HEK293 (cell line): Measurements from ENCODE around the gene GEN1.

ENCODE experiments used
- CTCF ChIA-PET: fragments of 350-600 bp; formaldehyde crosslinking; extraction: SDS; loops from one replicate; lab custom pipeline; 2021; ENCODE audit warnings: antibody characterized with exemption; lab: Yijun Ruan, JAX
- POLR2A ChIA-PET: fragments of 300-600 bp; formaldehyde crosslinking; extraction: SDS; loops from one replicate; lab custom pipeline; 2020; ENCODE audit warnings: antibody characterized with exemption, inconsistent platforms; lab: Yijun Ruan, JAX
- H3K27ac ChIP-seq: fragments of 200-500 bp; sonication (Bioruptor generic); 2 replicates; pipeline ENCODE4 v1.5.1; 2014; ENCODE audit warnings: low read depth, low read length, control low read depth, inconsistent platforms; ENCODE audit errors: extremely low read depth
- H3K36me3 ChIP-seq, 2 experiments: fragments of 200-500 bp in 1 of 2; sonication (Bioruptor generic) in 1 of 2; 1 replicate in 1 of 2; 2 replicates in 1 of 2; pipeline ENCODE4 v1.5.1; 2014 to 2017; ENCODE audit warnings: inconsistent platforms in 2 of 2, low read length in 2 of 2; ENCODE audit not compliant: control insufficient read depth in 2 of 2, insufficient read depth in 1 of 2
- H3K4me1 ChIP-seq: fragments of 200-500 bp; sonication (Bioruptor generic); 2 replicates; pipeline ENCODE4 v1.5.1; 2014; ENCODE audit warnings: mild to moderate bottlenecking, low read length, inconsistent platforms; ENCODE audit not compliant: control insufficient read depth, insufficient read depth
- H3K4me3 ChIP-seq: 2 replicates; pipeline ENCODE4 v1.5.1; 2011; ENCODE audit warnings: low read depth, mild to moderate bottlenecking, control low read depth, low read length, moderate library complexity
- H3K9me3 ChIP-seq: fragments of 200-500 bp; sonication (Bioruptor generic); 2 replicates; pipeline ENCODE4 v1.5.1; 2014; ENCODE audit warnings: low read depth, low read length, inconsistent platforms; ENCODE audit not compliant: control insufficient read depth, insufficient read depth
- HIC1 ChIP-seq: fragments of 450-650 bp; formaldehyde crosslinking; IDR thresholded peaks from 2 replicates; pipeline ENCODE4 v1.5.1; 2016; ENCODE audit warnings: missing biosample characterization, missing genetic modification characterization
- KLF1 ChIP-seq: fragments of 450-650 bp; formaldehyde crosslinking; IDR thresholded peaks from 2 replicates; pipeline ENCODE4 v1.5.1; 2016; ENCODE audit warnings: missing biosample characterization, missing genetic modification characterization
- WT1 ChIP-seq: fragments of 450-650 bp; formaldehyde crosslinking; IDR thresholded peaks from 2 replicates; pipeline ENCODE4 v1.5.1; 2016; ENCODE audit warnings: missing biosample characterization, missing genetic modification characterization
- ZBTB1 ChIP-seq: fragments of 450-650 bp; formaldehyde crosslinking; IDR thresholded peaks from 2 replicates; pipeline ENCODE4 v1.5.1; 2016; ENCODE audit warnings: missing biosample characterization, missing genetic modification characterization
- ZBTB48 ChIP-seq: fragments of 450-650 bp; formaldehyde crosslinking; IDR thresholded peaks from 2 replicates; pipeline ENCODE4 v1.5.1; 2016; ENCODE audit warnings: missing biosample characterization, missing genetic modification characterization
- ZNF140 ChIP-seq: fragments of 450-650 bp; formaldehyde crosslinking; IDR thresholded peaks from 2 replicates; pipeline ENCODE4 v1.5.1; 2016; ENCODE audit warnings: missing biosample characterization, missing genetic modification characterization
- ZNF184 ChIP-seq: fragments of 450-650 bp; IDR thresholded peaks from 2 replicates; pipeline ENCODE4 v1.5.1; 2018; ENCODE audit warnings: missing biosample characterization, mild to moderate bottlenecking, missing genetic modification characterization
- ZNF19 ChIP-seq: fragments of 450-650 bp; formaldehyde crosslinking; IDR thresholded peaks from 2 replicates; pipeline ENCODE4; 2016; ENCODE audit warnings: missing biosample characterization, missing genetic modification characterization, low read depth
- ZNF248 ChIP-seq: fragments of 450-650 bp; formaldehyde crosslinking; IDR thresholded peaks from 2 replicates; pipeline ENCODE4 v1.5.1; 2017; ENCODE audit warnings: missing biosample characterization, missing genetic modification characterization
- ZNF292 ChIP-seq: fragments of 450-650 bp; formaldehyde crosslinking; IDR thresholded peaks from 2 replicates; pipeline ENCODE4 v1.5.1; 2016; ENCODE audit warnings: low read depth, missing biosample characterization, missing genetic modification characterization, borderline replicate concordance
- ZNF350 ChIP-seq: fragments of 450-650 bp; formaldehyde crosslinking; IDR thresholded peaks from 2 replicates; pipeline ENCODE4 v1.5.0; 2017; ENCODE audit warnings: missing biosample characterization, mild to moderate bottlenecking, missing genetic modification characterization
- ZNF366 ChIP-seq: fragments of 450-650 bp; formaldehyde crosslinking; conservative IDR thresholded peaks from 2 replicates; pipeline ENCODE4 v1.5.1; 2016; ENCODE audit warnings: missing biosample characterization, missing genetic modification characterization
- ZNF404 ChIP-seq: fragments of 450-650 bp; formaldehyde crosslinking; IDR thresholded peaks from 2 replicates; pipeline ENCODE4 v1.5.1; 2017; ENCODE audit warnings: missing biosample characterization, missing genetic modification characterization
- ZNF433 ChIP-seq: fragments of 450-650 bp; formaldehyde crosslinking; IDR thresholded peaks from 2 replicates; pipeline ENCODE4 v1.5.1; 2016; ENCODE audit warnings: missing biosample characterization, missing genetic modification characterization, low read depth
- ZNF521 ChIP-seq: fragments of 450-650 bp; formaldehyde crosslinking; IDR thresholded peaks from 2 replicates; pipeline ENCODE4 v1.5.1; 2017; ENCODE audit warnings: missing biosample characterization, mild to moderate bottlenecking, missing genetic modification characterization
- ZNF555 ChIP-seq: fragments of 450-650 bp; formaldehyde crosslinking; conservative IDR thresholded peaks from 2 replicates; pipeline ENCODE4 v1.5.1; 2017; ENCODE audit warnings: missing biosample characterization, mild to moderate bottlenecking, missing genetic modification characterization, inconsistent platforms
- ZNF639 ChIP-seq: fragments of 450-650 bp; formaldehyde crosslinking; IDR thresholded peaks from 2 replicates; pipeline ENCODE4 v1.5.1; 2016; ENCODE audit warnings: missing biosample characterization, missing genetic modification characterization
- ZNF645 ChIP-seq: fragments of 450-650 bp; formaldehyde crosslinking; IDR thresholded peaks from 2 replicates; pipeline ENCODE4; 2016; ENCODE audit warnings: missing biosample characterization, missing genetic modification characterization
- ZNF707 ChIP-seq: fragments of 450-650 bp; formaldehyde crosslinking; IDR thresholded peaks from 2 replicates; pipeline ENCODE4 v1.5.1; 2016; ENCODE audit warnings: missing biosample characterization, missing genetic modification characterization
- ZNF76 ChIP-seq: fragments of 450-650 bp; formaldehyde crosslinking; IDR thresholded peaks from 2 replicates; pipeline ENCODE4; 2016; ENCODE audit warnings: low read depth, missing biosample characterization, missing genetic modification characterization, borderline replicate concordance
- TF ChIP-seq, protein P1 (sequence below): fragments of 450-650 bp; formaldehyde crosslinking; IDR thresholded peaks from 2 replicates; pipeline ENCODE4 v1.5.1; 2017; ENCODE audit warnings: missing biosample characterization, missing genetic modification characterization
- TF ChIP-seq, protein P2 (sequence below): fragments of 450-650 bp; formaldehyde crosslinking; IDR thresholded peaks from 2 replicates; pipeline ENCODE4 v1.5.1; 2016; ENCODE audit warnings: missing biosample characterization, missing genetic modification characterization

Gene GEN1

DNA sequence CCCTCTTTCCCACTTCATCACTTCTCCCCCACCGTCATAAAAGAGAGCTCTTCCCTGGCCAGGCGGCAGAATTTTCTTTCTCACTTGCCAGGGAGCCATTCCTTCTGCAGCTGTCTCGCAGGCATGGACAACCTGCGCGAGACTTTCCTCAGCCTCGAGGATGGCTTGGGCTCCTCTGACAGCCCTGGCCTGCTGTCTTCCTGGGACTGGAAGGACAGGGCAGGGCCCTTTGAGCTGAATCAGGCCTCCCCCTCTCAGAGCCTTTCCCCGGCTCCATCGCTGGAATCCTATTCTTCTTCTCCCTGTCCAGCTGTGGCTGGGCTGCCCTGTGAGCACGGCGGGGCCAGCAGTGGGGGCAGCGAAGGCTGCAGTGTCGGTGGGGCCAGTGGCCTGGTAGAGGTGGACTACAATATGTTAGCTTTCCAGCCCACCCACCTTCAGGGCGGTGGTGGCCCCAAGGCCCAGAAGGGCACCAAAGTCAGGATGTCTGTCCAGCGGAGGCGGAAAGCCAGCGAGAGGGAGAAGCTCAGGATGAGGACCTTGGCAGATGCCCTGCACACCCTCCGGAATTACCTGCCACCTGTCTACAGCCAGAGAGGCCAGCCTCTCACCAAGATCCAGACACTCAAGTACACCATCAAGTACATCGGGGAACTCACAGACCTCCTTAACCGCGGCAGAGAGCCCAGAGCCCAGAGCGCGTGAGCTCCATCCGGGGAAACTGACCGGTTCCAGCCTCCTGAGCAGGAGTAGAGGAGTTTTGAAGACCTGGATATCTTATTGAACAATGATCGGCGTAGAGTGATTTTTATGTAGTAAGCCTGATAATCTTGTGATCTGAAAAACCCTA is 62.7 kb downstream of the GEN1 start, which contains the start of gene MSGN1:
MSGN1 (plus strand) TSS at position 65 of the 850 bp plus-strand sequence; CDS start at position 124, 59 bp downstream.
- Histone ChIP-seq H3K4me1 (no peaks in the 10 kb centered on the region), H3K4me3 (no peak within 1 kb of the TSS), H3K27ac (peak within 1 kb of the TSS; percentile 8; the same call in 1 of the 2 replicates), H3K9me3 (no peaks in the 10 kb centered on the region), H3K36me3 (no peaks in the 10 kb centered on the region)
- ChIA-PET POLR2A (no interaction called here), CTCF (interaction anchor here (0.7 to 1.0 kb wide), 4 partner anchors 14 to 333 kb away, joined by 3 to 4 read pairs (median 4); no protein-coding TSS in a partner anchor)
- TF ChIP-seq ZNF521 (tag by site-specific recombination) (no peak), ZNF292 (no peak), KLF1 (tag by site-specific recombination) (no peak), ZBTB48 (tag by site-specific recombination) (no peak), ZNF184 (tag by site-specific recombination) (no peak), ZNF350 (no peak), ZNF707 (tag by site-specific recombination) (no peak), WT1 (no peak), ZNF248 (no peak), ZNF366 (tag by site-specific recombination) (no peak), ZBTB1 (tag by site-specific recombination) (no peak), ZNF433 (tag by site-specific recombination) (no peak), ZNF19 (no peak)
- TF ChIP-seq, protein P1, sequence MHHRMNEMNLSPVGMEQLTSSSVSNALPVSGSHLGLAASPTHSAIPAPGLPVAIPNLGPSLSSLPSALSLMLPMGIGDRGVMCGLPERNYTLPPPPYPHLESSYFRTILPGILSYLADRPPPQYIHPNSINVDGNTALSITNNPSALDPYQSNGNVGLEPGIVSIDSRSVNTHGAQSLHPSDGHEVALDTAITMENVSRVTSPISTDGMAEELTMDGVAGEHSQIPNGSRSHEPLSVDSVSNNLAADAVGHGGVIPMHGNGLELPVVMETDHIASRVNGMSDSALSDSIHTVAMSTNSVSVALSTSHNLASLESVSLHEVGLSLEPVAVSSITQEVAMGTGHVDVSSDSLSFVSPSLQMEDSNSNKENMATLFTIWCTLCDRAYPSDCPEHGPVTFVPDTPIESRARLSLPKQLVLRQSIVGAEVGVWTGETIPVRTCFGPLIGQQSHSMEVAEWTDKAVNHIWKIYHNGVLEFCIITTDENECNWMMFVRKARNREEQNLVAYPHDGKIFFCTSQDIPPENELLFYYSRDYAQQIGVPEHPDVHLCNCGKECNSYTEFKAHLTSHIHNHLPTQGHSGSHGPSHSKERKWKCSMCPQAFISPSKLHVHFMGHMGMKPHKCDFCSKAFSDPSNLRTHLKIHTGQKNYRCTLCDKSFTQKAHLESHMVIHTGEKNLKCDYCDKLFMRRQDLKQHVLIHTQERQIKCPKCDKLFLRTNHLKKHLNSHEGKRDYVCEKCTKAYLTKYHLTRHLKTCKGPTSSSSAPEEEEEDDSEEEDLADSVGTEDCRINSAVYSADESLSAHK (tag by site-specific recombination) = no peak

GRCh38 chr2:17818235-17818815 is 64.4 kb downstream of the GEN1 start:
- POLR2A ChIA-PET = no interaction called here
- Histone ChIP-seq H3K27ac (no peak overlapping the region), H3K4me3 (no peak overlapping the region), H3K9me3 (no peaks in the 10 kb centered on the region), H3K36me3 (no peaks in the 10 kb centered on the region)
- CTCF ChIA-PET = interaction anchor here (3.9 kb wide), 1 partner anchor 12 kb away, joined by 20 read pairs; no protein-coding TSS in a partner anchor
- TF ChIP-seq ZNF404 (tag by site-specific recombination) (no peak), ZNF76 (no peak), ZNF555 (tag by site-specific recombination) (no peak), ZNF639 (no peak), ZNF140 (tag by site-specific recombination) (no peak), ZNF645 (tag by site-specific recombination) (no peak), HIC1 (no peak)
- TF ChIP-seq, protein P2, sequence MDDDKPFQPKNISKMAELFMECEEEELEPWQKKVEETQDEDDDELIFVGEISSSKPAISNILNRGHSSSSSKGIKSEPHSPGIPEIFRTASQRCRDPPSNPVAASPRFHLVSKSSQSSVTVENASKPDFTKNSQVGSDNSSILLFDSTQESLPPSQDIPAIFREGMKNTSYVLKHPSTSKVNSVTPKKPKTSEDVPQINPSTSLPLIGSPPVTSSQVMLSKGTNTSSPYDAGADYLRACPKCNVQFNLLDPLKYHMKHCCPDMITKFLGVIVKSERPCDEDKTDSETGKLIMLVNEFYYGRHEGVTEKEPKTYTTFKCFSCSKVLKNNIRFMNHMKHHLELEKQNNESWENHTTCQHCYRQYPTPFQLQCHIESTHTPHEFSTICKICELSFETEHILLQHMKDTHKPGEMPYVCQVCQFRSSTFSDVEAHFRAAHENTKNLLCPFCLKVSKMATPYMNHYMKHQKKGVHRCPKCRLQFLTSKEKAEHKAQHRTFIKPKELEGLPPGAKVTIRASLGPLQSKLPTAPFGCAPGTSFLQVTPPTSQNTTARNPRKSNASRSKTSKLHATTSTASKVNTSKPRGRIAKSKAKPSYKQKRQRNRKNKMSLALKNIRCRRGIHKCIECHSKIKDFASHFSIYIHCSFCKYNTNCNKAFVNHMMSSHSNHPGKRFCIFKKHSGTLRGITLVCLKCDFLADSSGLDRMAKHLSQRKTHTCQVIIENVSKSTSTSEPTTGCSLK = no peak
- TF ChIP-seq, all 188 proteins: peak for 0
- H3K4me1 ChIP-seq = no peaks in the 10 kb centered on the region
